Naive thymus-derived CD8-positive, alpha-beta T cell (primary cell): ENCODE results near the gene TPO. TPM values are rescaled to one million over a fixed set of nuclear protein-coding genes. Genes with fewer than 3 reads are reported as not detected.

Experiments
- ATAC-seq, 2 donors: fragments of 150-1000 bp; cut with Tn5 transposase in 1 of 2; sonication (Bioruptor Pico), chemical (Tn5 transposase) in 1 of 2; 1 replicate in 1 of 2; 2 replicates in 1 of 2; pipeline ENCODE4 v1.10.0; 2021; ENCODE audit warnings: mild to moderate bottlenecking in 2 of 2, moderate library complexity in 2 of 2
- POLR2A ChIA-PET: fragments of 350-600 bp; sonication (Branson Sonifier 250); formaldehyde crosslinking; loops from one replicate; lab custom pipeline; 2021; ENCODE audit warnings: antibody characterized with exemption; lab: Charles Lee
- DNase-seq, 10 donors: peaks; one replicate each; pipeline versions ENCODE4 v3.0.0 to v3.0.0-alpha.2; 2020 to 2022
- H3K27ac Mint-ChIP-seq, 10 donors: one replicate each; pipeline ENCODE4 v1.8.0; 2020 to 2022; ENCODE audit warnings: mild to moderate bottlenecking in 10 of 10, mixed read lengths in 10 of 10, moderate library complexity in 4 of 10, inconsistent platforms in 1 of 10
- H3K27me3 Mint-ChIP-seq, 5 donors: one replicate each; pipeline ENCODE4 v1.8.0; 2021 to 2022; ENCODE audit warnings: mixed read lengths in 5 of 5
- H3K36me3 Mint-ChIP-seq, 3 donors: one replicate each; pipeline ENCODE4 v1.8.0; 2020 to 2022; ENCODE audit warnings: mixed read lengths in 3 of 3, mild to moderate bottlenecking in 2 of 3, inconsistent platforms in 1 of 3
- H3K4me1 Mint-ChIP-seq, 4 donors: one replicate each; pipeline ENCODE4 v1.8.0; 2021 to 2022; ENCODE audit warnings: mixed read lengths in 4 of 4
- H3K4me3 Mint-ChIP-seq, 10 donors: one replicate each; pipeline ENCODE4 v1.8.0; 2020 to 2022; ENCODE audit warnings: mild to moderate bottlenecking in 10 of 10, mixed read lengths in 10 of 10, moderate library complexity in 6 of 10, inconsistent platforms in 1 of 10
- H3K9me3 Mint-ChIP-seq, 9 donors: one replicate each; pipeline ENCODE4 v1.8.0; 2020 to 2022; ENCODE audit warnings: mixed read lengths in 9 of 9, mild to moderate bottlenecking in 3 of 9, inconsistent platforms in 1 of 9, moderate library complexity in 1 of 9
- polyA plus RNA-seq, 3 donors: library from polyadenylated mRNA; unstranded; fragments of 300-500 nt; fragmentation: Illumina TruSeq; gene quantifications; one replicate each; pipeline ENCODE4 v1.2.3, GENCODE V29; 2021
- total RNA-seq, 8 experiments: library from RNA in 2 of 8; stranded (reverse) in 2 of 8; gene quantifications; one replicate each; pipeline ENCODE4 v1.2.3 and lab custom pipeline; 2021 to 2026

Gene TPO
- total and polyA plus RNA-seq, 5 experiments from 2014 or later: not detected

DNA sequence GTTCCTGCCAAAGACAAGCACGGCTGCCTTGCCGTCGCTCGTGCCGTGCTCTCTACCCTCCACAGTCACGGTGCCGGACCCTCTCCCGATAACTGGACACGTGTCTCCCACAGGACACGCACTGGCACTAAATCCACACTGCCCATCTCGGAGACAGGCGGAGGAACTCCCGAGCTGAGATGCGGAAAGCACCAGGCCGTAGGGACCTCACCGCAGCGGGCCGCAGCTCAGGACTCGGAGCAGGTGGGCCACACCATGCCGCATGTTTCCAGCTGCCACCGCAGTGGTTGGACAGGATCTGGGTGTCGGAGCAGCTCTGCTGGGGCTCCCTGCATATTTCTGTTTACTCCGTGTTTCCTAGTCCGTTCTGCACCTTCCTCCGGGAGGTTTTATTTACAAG lies 127.2 kb downstream of the TPO start:
- H3K4me1 Mint-ChIP-seq: peaks cover 0 to 4% (median under 1%) of the 10 kb centered on the region in 4 donors
- POLR2A ChIA-PET: no interaction called here
- peaks cover 2 to 17% (median 6%) of the 10 kb centered on the region in 5 donors for H3K27me3 Mint-ChIP-seq
- no peak for ATAC-seq
- no peak overlapping the region for H3K27ac Mint-ChIP-seq
- H3K36me3 Mint-ChIP-seq: no peaks in the 10 kb centered on the region
- no peaks in the 10 kb centered on the region for H3K9me3 Mint-ChIP-seq
- no peak overlapping the region for H3K4me3 Mint-ChIP-seq
- DNase-seq: no peak

DNA sequence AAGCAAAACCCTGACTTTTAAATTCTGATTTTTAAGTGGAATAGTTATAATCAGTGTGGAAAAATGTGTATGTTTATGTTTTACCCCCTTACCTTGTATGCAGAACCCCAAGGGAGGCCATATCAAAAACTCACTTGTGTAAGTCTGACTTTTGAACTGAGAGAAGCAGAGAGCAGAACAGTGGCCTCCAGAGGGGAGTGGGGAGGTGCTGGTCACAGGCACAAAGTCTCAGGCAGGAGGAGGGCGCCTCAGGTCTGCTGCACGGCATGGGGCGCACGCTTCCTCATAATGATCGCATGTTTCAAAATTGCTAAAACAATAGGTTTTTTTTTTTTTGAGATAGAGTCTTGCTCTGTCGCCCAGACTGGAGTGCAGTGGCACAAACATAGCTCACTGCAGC lies 127.8 kb downstream of the TPO start:
- POLR2A ChIA-PET: no interaction called here
- no peak for ATAC-seq
- no peak overlapping the region for H3K27ac Mint-ChIP-seq

DNA sequence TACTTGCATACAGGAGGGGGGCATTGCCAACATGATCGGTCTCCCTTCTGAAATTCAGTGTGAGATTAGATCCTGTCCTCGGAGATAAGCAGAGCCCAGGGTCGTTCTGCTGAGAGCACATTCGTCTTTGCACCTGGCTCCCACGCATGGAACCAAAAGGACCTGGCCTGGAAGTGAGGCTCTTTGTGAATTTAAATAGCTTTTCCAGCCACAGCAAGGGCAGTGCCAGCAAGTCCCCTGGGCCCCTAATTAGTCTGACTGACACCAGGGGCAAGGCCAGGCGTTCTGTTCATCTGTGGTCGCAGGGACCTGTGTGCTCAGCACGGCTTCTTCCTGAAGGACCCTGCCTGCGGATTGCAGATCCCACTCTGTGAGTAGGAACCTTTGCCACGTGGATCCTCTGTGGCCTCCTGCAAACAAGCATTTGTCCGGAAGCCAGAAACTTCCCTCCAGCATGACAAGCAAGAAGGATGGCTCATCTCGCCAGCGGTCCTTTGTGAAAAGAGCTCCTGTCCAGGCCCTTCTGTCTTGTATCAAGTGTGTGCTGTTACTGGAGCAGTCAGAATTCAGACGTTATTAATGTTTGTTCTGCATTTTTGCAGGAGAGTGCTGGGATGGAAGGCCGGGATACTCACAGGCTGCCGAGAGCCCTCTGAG lies 128.7 kb downstream of the TPO start:
- POLR2A ChIA-PET: no interaction called here
- ATAC-seq: no peak
- no peak overlapping the region for H3K27ac Mint-ChIP-seq
- no peak overlapping the region for H3K4me3 Mint-ChIP-seq
- no peaks in the 10 kb centered on the region for H3K36me3 Mint-ChIP-seq
- H3K4me1 Mint-ChIP-seq: peaks cover 0 to 12% (median 5%) of the 10 kb centered on the region in 4 donors
- no peaks in the 10 kb centered on the region for H3K9me3 Mint-ChIP-seq
- peaks cover 2 to 16% (median 8%) of the 10 kb centered on the region in 5 donors for H3K27me3 Mint-ChIP-seq
- no peak for DNase-seq

More for the DNA sequence above, 127.8 kb downstream of the TPO start:
- no peak overlapping the region for H3K4me3 Mint-ChIP-seq
- no peaks in the 10 kb centered on the region for H3K36me3 Mint-ChIP-seq
- H3K27me3 Mint-ChIP-seq: peaks cover 2 to 17% (median 6%) of the 10 kb centered on the region in 5 donors
- peaks cover 0 to 8% (median 2%) of the 10 kb centered on the region in 4 donors for H3K4me1 Mint-ChIP-seq
- H3K9me3 Mint-ChIP-seq: no peaks in the 10 kb centered on the region
- DNase-seq: no peak

DNA sequence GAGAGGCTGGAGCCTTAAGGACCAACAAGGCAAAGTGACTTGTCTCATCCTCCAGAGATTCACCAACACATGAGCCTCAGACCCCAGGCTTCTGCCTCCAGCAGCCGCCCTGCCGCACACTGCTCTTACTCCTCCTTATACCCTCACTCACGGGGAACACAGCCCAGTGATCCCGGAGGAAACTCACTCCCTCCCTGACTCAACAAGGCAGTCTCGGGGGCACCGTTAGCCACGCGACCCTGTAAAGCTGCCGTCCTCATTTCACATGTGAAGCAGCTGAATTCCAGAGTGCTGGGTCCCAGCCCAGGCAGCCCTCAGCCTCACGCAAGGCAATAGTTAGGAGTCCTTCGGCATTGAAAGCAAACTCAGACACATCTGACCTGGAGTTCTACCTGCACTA lies 129.7 kb downstream of the TPO start:
- ATAC-seq (no peak), DNase-seq (no peak)
- no peaks in the 10 kb centered on the region for H3K36me3 Mint-ChIP-seq
- no peak overlapping the region for H3K4me3 Mint-ChIP-seq
- POLR2A ChIA-PET: no interaction called here
- H3K9me3 Mint-ChIP-seq: no peaks in the 10 kb centered on the region
- H3K4me1 Mint-ChIP-seq: peaks cover 0 to 12% (median 5%) of the 10 kb centered on the region in 4 donors
- H3K27ac Mint-ChIP-seq: peak overlapping the region in 1 of 10 donors; percentile 46
- peaks cover 2 to 14% (median 11%) of the 10 kb centered on the region in 5 donors for H3K27me3 Mint-ChIP-seq

DNA sequence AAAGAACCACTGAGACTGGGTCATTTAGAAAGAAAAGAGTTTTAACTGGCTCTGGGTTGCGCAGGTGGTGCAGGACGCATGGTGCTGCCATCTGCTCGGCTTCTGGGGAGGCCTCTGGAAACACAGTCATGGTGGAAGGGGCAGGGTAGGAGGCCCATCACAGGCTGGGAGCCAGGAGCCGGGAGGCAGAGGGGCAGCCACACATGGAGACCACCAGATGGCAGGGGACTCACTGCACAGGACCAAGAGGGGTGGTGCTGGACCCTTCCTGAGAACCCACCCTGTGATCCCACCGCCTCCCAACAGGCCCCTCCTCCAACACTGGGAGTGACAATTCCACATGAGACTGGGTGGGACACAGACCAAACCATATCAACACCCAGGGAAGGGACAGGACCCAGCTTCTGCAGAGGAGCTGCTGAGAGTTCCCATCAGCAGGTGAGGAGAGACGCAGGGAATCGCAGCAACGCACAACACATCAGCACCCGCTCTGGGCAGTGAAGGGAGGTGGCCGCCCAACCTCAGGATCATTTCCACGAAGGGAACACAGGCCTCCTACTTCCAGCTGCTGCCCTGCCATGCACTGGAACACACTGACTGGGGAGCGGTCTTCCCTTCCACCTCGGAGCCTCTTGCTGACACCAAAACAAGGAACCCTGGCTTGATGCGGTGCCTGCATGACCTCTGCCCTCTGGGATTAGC lies 130.7 kb downstream of the TPO start:
- H3K36me3 Mint-ChIP-seq: no peaks in the 10 kb centered on the region
- POLR2A ChIA-PET: no interaction called here
- H3K27me3 Mint-ChIP-seq: peaks cover 0 to 13% (median 8%) of the 10 kb centered on the region in 5 donors
- H3K27ac Mint-ChIP-seq: peak overlapping the region in 1 of 10 donors; percentile 34
- no peak overlapping the region for H3K4me3 Mint-ChIP-seq
- H3K4me1 Mint-ChIP-seq: peaks cover 0 to 8% (median 4%) of the 10 kb centered on the region in 4 donors
- no peak for ATAC-seq
- no peaks in the 10 kb centered on the region for H3K9me3 Mint-ChIP-seq
- DNase-seq: no peak

DNA sequence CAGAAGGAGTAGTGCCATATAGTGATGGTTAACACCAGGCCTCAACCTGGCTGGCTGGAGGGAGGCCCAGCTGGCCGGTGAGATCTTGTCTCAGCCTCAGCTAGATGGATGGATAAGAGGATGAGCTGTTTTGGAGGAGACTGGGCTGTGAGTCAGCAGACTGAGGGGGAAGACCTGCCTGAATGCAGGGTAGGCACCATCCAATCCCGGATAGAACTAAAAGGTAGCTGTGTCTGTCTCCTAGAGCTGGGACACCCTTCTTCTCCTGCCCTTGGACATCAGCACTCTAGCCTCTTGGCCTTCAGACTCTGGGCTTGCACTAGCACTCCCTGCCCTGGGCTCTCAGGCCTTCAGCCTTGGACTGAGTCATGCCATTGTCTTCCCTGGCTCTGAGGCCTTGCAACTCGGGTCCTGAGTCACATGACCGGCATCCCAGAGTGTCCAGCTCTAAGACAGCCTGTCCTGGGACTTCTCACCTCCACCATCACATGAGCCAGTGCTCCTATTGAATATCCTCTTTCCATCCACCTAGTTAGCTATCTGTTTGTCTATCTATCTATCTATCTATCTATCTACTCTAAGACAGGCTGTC lies 131.3 kb downstream of the TPO start:
- no peak for DNase-seq
- Mint-ChIP-seq H3K9me3 (no peaks in the 10 kb centered on the region), H3K4me3 (no peak overlapping the region), H3K36me3 (no peaks in the 10 kb centered on the region), H3K27ac (peak overlapping the region in 3 of 10 donors; percentile 1 to 34 (median 21)), H3K4me1 (peaks cover 0 to 8% (median 4%) of the 10 kb centered on the region in 4 donors), H3K27me3 (peaks cover 0 to 13% (median 6%) of the 10 kb centered on the region in 5 donors)
- no peak for ATAC-seq
- POLR2A ChIA-PET: no interaction called here

DNA sequence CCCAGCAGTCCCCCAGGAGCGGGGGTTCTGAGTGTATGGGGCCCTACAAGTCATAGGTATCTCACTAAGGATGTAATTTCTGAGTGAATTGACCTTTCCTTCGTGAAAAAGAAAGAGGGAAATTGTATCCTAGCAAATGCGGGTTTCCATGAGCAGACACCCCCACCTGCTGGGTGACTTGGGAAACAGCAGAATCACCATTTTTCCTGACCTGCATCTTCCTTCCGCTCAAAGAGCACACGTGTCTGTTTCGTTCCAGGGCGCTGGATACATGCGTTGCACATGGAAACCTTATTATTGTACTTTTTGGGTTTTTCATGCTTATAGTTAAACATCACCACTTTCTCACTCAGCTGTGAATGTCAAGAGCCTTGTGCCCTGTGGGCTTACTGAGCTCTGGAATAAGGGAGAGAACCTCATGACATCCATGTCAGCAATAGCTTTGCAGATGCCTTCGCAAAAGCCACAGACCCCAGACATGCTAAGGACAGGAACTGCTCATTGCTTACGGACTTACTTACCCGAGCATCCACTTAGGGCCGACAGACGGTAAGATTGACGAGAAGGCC lies 132.8 kb downstream of the TPO start:
- DNase-seq (peak in 4 of 10 donors; percentile 27 to 40 (median 32)), ATAC-seq (no peak)
- Mint-ChIP-seq H3K27ac (peak overlapping the region in 2 of 10 donors; percentile 35 to 84), H3K4me3 (no peak overlapping the region), H3K9me3 (no peaks in the 10 kb centered on the region), H3K4me1 (peaks cover 0 to 12% (median 7%) of the 10 kb centered on the region in 4 donors), H3K27me3 (peaks cover 0 to 13% (median 3%) of the 10 kb centered on the region in 5 donors), H3K36me3 (no peaks in the 10 kb centered on the region)
- POLR2A ChIA-PET: no interaction called here

DNA sequence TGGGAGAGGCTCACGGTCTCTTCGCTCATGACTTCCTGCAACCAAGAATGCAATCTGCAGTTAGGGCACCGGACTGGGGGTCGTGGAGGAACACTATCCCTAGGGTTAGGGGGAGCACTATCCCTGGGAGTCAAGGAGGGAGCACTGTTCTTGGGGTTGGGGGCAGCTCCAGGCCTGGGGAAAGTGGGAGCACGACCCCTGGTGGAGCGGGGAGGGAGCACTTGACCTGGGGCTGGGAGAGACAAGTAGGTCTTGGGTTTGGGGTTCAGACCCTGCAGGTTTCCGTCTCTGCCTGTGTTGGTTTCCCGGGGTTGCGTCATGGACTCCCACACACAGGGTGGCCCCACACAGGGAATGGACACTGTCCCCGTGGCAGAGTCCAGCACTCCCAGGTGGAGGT lies 133.6 kb downstream of the TPO start:
- POLR2A ChIA-PET: no interaction called here
- H3K4me1 Mint-ChIP-seq: peaks cover 0 to 14% (median 7%) of the 10 kb centered on the region in 4 donors
- DNase-seq (no peak), ATAC-seq (no peak)
- no peak overlapping the region for H3K27ac Mint-ChIP-seq
- H3K36me3 Mint-ChIP-seq: no peaks in the 10 kb centered on the region
- peaks cover 0 to 13% (median 6%) of the 10 kb centered on the region in 5 donors for H3K27me3 Mint-ChIP-seq
- H3K9me3 Mint-ChIP-seq: no peaks in the 10 kb centered on the region
- H3K4me3 Mint-ChIP-seq: no peak overlapping the region

DNA sequence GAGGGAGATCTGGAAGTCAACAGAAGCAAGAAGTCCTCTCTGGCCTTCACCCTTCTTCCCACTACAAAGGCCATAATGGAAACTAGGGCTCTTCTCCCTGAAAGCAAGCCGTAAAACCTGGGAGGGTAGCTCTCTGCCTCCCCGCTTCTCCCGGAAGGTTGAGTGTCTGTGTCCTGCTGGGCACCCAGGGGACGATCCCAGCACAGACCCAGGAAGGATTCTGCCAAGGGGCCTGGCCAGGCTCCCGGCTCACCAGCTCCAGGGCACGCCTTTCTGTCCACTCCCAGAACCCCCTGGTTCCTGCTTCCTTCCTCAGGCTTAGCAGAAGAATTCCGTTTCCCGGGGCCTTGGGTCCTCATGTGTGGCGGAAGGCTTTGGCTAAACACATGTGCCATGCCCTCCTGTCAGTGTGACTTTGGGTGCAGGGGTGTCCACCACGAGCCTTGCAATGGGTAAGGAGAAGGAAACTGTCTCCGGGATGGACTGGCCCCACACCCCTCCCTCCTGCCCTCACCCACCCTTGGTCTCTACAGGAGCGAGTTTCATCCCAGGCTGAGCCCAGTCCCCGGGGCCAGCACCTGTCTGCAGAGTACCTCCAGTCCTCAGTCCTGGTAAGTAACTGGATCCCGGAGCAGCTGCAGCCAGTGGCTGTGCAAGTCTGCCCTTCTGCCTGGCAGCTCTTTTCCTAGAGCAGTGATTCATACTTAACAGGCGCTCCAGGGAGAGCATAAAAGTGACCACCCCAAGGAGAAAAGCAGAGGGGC lies 135.8 kb downstream of the TPO start:
- no peaks in the 10 kb centered on the region for H3K9me3 Mint-ChIP-seq
- no peak for ATAC-seq
- H3K36me3 Mint-ChIP-seq: no peaks in the 10 kb centered on the region
- peaks cover 0 to 14% (median 7%) of the 10 kb centered on the region in 4 donors for H3K4me1 Mint-ChIP-seq
- POLR2A ChIA-PET: no interaction called here
- H3K27ac Mint-ChIP-seq: peak overlapping the region in 2 of 10 donors; percentile 11 to 15
- H3K4me3 Mint-ChIP-seq: no peak overlapping the region
- H3K27me3 Mint-ChIP-seq: peaks cover 0 to 19% (median 8%) of the 10 kb centered on the region in 5 donors
- no peak for DNase-seq

DNA sequence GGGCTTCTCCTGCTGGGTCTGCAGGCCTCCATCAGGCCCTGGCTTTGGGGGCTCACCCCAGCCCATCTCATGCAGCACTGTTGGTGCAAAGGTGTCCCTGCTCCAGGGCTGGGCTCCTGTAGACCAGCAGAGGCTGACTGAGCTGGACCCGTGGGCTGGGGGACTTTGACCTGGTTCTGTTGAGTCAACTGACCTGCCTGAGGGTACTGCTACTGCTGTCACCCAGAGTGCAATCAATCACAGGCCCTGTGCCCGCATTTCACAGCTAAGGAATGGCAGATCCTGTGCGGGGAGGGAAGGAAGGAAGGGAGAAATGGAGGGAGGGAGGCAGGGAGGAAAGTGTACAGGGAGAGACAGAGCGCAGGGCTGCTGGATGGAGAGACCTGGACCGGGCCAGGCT lies 136.8 kb downstream of the TPO start:
- no peak for ATAC-seq
- H3K9me3 Mint-ChIP-seq: no peaks in the 10 kb centered on the region
- peak overlapping the region in 2 of 10 donors; percentile 18 to 62 for H3K27ac Mint-ChIP-seq
- peaks cover 0 to 14% (median 7%) of the 10 kb centered on the region in 4 donors for H3K4me1 Mint-ChIP-seq
- H3K27me3 Mint-ChIP-seq: peaks cover 0 to 19% (median 8%) of the 10 kb centered on the region in 5 donors
- DNase-seq: no peak
- POLR2A ChIA-PET: no interaction called here
- H3K4me3 Mint-ChIP-seq: no peak overlapping the region
- no peaks in the 10 kb centered on the region for H3K36me3 Mint-ChIP-seq

DNA sequence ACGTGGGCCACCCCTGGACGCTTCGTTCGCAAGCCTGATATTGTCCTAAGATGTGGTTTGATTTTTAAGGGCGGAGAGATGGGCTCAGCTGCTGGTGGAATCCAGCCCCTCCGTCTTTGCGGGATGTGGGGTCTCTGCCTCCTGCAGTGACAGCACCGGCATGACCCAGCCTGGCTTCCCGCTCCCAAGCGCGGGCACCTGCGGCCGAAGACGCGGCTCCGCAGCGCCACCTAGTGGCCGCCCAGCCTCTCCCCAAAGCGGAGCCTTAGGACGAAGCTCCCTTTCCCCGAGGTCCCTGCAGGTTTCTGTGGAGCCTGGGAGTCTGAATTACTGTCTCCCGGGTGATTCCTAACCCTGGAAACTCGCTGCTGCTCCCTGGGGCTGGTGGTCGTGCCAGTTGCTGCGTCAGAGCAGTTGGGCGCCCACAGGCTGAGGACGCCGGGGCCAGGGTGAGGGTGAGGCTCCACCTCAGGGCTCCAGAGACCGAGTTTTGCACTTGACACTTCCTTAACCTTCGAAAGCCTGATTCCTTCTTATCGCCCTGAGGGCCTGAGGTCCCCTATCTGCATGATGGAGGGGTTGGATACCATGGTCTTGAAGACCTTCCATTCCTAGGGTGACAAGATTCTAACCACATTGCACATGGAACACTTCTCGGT lies 137.5 kb downstream of the TPO start:
- H3K36me3 Mint-ChIP-seq: no peaks in the 10 kb centered on the region
- peak overlapping the region in 1 of 10 donors; percentile 18 for H3K27ac Mint-ChIP-seq
- DNase-seq (peak; percentile 38 to 77 (median 63)), ATAC-seq (peak; percentile 74 to 95)
- POLR2A ChIA-PET: no interaction called here
- H3K4me1 Mint-ChIP-seq: peaks cover 0 to 12% (median 7%) of the 10 kb centered on the region in 4 donors
- H3K27me3 Mint-ChIP-seq: peaks cover 0 to 19% (median 8%) of the 10 kb centered on the region in 5 donors
- no peaks in the 10 kb centered on the region for H3K9me3 Mint-ChIP-seq
- peak overlapping the region in 4 of 10 donors; percentile 6 to 29 (median 17) for H3K4me3 Mint-ChIP-seq

DNA sequence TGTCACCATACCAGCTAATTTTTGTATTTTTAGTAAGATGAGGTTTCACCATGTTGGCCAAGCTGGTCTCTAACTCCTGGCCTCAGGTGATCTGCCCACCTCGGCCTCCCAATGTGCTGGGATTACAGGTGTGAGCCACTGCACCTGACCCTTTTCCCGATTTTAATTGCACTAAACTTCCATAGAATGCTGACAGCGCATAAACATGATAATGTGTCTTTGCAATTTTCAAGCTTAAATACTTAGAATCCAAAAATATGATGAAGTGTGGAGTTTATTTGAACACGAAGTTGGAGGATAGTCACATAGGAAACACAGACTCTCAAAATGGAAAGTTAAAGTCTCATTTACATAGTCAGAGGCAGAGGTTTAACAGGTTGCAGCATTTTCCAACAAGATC lies 138.6 kb downstream of the TPO start:
- no peak for ATAC-seq
- peaks cover 0 to 6% (median 3%) of the 10 kb centered on the region in 4 donors for H3K4me1 Mint-ChIP-seq
- H3K27ac Mint-ChIP-seq: no peak overlapping the region
- POLR2A ChIA-PET: no interaction called here
- peaks cover 0 to 19% (median 5%) of the 10 kb centered on the region in 5 donors for H3K27me3 Mint-ChIP-seq
- H3K36me3 Mint-ChIP-seq: no peaks in the 10 kb centered on the region
- no peak overlapping the region for H3K4me3 Mint-ChIP-seq
- DNase-seq: no peak
- no peaks in the 10 kb centered on the region for H3K9me3 Mint-ChIP-seq
